Endodermal cell (in vitro differentiated cells): ENCODE data around the gene PRMT1. TPM values are rescaled to one million over a fixed set of nuclear protein-coding genes. Genes with fewer than 3 reads are reported as not detected.
A peak's percentile ranks its signal among the peaks of the same experiment; 100 is the strongest.
"Not testable (repeated sequence)": the region's sequence is repeated elsewhere in the genome, so short reads cannot be mapped to it uniquely, and the experiment has no call there.

Source experiments
- DNase-seq: peaks from one replicate; pipeline ENCODE4 v3.0.0-alpha.2; 2017
- H3K27ac ChIP-seq: 2 replicates; pipeline ENCODE4 v1.5.1; 2013; ENCODE audit warnings: mild to moderate bottlenecking, low read depth, low read length, moderate library complexity
- H3K27me3 ChIP-seq: 2 replicates; pipeline ENCODE4 v1.6.1; 2013; ENCODE audit warnings: mild to moderate bottlenecking, low read length, moderate library complexity; ENCODE audit not compliant: insufficient read depth, control insufficient read depth, poor library complexity, severe bottlenecking
- H3K36me3 ChIP-seq: 2 replicates; pipeline ENCODE4 v1.7.0; 2013; ENCODE audit warnings: mild to moderate bottlenecking, low read length, moderate library complexity; ENCODE audit not compliant: control insufficient read depth, insufficient read depth
- H3K4me1 ChIP-seq: one replicate; pipeline ENCODE4 v1.7.0; 2013; ENCODE audit warnings: low read length; ENCODE audit not compliant: control insufficient read depth, insufficient read depth
- H3K4me3 ChIP-seq: 2 replicates; pipeline ENCODE4 v1.5.1; 2013; ENCODE audit warnings: mild to moderate bottlenecking, low read length, moderate library complexity
- H3K9ac ChIP-seq: 2 replicates; pipeline ENCODE4 v1.6.1; 2013; ENCODE audit warnings: mild to moderate bottlenecking, low read length, moderate library complexity; ENCODE audit not compliant: poor library complexity, severe bottlenecking; ENCODE audit errors: extremely low read depth
- H3K9me3 ChIP-seq: 2 replicates; pipeline ENCODE4 v1.6.1; 2013; ENCODE audit warnings: mild to moderate bottlenecking, low read length, moderate library complexity; ENCODE audit not compliant: control insufficient read depth
- H3K27ac Mint-ChIP-seq: 2 replicates; pipeline ENCODE4 v1.8.0; 2020; ENCODE audit warnings: mixed read lengths
- H3K27me3 Mint-ChIP-seq: 2 replicates; pipeline ENCODE4 v1.8.0; 2021; ENCODE audit warnings: mild to moderate bottlenecking, mixed read lengths; ENCODE audit not compliant: insufficient read depth
- H3K36me3 Mint-ChIP-seq: 2 replicates; pipeline ENCODE4 v1.8.0; 2020; ENCODE audit warnings: low read depth, mixed read lengths
- H3K4me1 Mint-ChIP-seq: 2 replicates; pipeline ENCODE4 v1.8.0; 2020; ENCODE audit warnings: mixed read lengths
- H3K4me3 Mint-ChIP-seq: 2 replicates; pipeline ENCODE4 v1.8.0; 2020; ENCODE audit warnings: mild to moderate bottlenecking, moderate library complexity, mixed read lengths
- H3K9me3 Mint-ChIP-seq: 2 replicates; pipeline ENCODE4 v1.8.0; 2020; ENCODE audit warnings: mild to moderate bottlenecking, mixed read lengths
- CTCF ChIP-seq: fragments of 200-600 bp; sonication (generic); conservative IDR thresholded peaks from 2 replicates; pipeline ENCODE4 v1.5.0; 2021; ENCODE audit warnings: antibody characterized with exemption, mild to moderate bottlenecking
- WGBS, 2 experiments: methylation state at CpG; one replicate each; pipeline versions ENCODE4 v1.1.5 to v1.1.7; 2013; ENCODE audit warnings: missing lambda C conversion rate in 2 of 2, mixed read lengths in 1 of 2; ENCODE audit not compliant: insufficient coverage in 1 of 2, insufficient read length in 1 of 2; 5-methylcytosine and 5-hydroxymethylcytosine counted together
- total RNA-seq, 2 donors: library from RNA; stranded (reverse); fragmentation: NEBNext Ultra II Directional in 1 of 2; extraction: Animal tissue kit (Norgen Biotek cat#: 25700) in 1 of 2; gene quantifications; 2 replicates in 1 of 2; 3 replicates in 1 of 2; pipeline ENCODE4 v1.2.1, GENCODE V29; 2021

Gene PRMT1
- total RNA-seq, 2 donors from 2014 or later, result 343 to 362 TPM

GRCh38 chr19:49718511-49718910 is 41.4 kb downstream of the PRMT1 start:
- peaks cover 7% of the 10 kb centered on the region for H3K36me3 Mint-ChIP-seq
- H3K27ac Mint-ChIP-seq, result no peak overlapping the region
- H3K9me3 Mint-ChIP-seq, result peaks cover 8% of the 10 kb centered on the region
- Histone ChIP-seq H3K4me1 (no peaks in the 10 kb centered on the region), H3K9ac (no peak overlapping the region), H3K9me3 (no peaks in the 10 kb centered on the region), H3K36me3 (no peaks in the 10 kb centered on the region), H3K27ac (no peak overlapping the region), H3K4me3 (no peak overlapping the region), H3K27me3 (no peaks in the 10 kb centered on the region)
- WGBS, 2 experiments, result 89 to 94% methylated on average over 8 of the region's 8 CpGs
- H3K27me3 Mint-ChIP-seq, result peaks cover 3% of the 10 kb centered on the region
- H3K4me3 Mint-ChIP-seq, result no peak overlapping the region
- no peak for DNase-seq
- TF ChIP-seq CTCF, result no peak
- peaks cover 6% of the 10 kb centered on the region for H3K4me1 Mint-ChIP-seq

GRCh38 chr19:49718991-49719390 is 41.9 kb downstream of the PRMT1 start:
- Mint-ChIP-seq H3K27ac (no peak overlapping the region), H3K4me3 (no peak overlapping the region), H3K27me3 (peaks cover 3% of the 10 kb centered on the region), H3K36me3 (peaks cover 3% of the 10 kb centered on the region), H3K4me1 (peaks cover 6% of the 10 kb centered on the region), H3K9me3 (peaks cover 9% of the 10 kb centered on the region)
- Histone ChIP-seq H3K4me1 (no peaks in the 10 kb centered on the region), H3K9me3 (no peaks in the 10 kb centered on the region), H3K9ac (no peak overlapping the region), H3K27ac (no peak overlapping the region), H3K36me3 (no peaks in the 10 kb centered on the region), H3K27me3 (no peaks in the 10 kb centered on the region), H3K4me3 (no peak overlapping the region)
- WGBS, 2 experiments, result 76 to 86% methylated on average over 3 to 6 of the region's 6 CpGs
- no peak for DNase-seq
- no peak for TF ChIP-seq CTCF

GRCh38 chr19:49719420-49719819 is 42.3 kb downstream of the PRMT1 start:
- not testable (repeated sequence) for H3K4me3 Mint-ChIP-seq, H3K4me1 ChIP-seq, H3K27ac ChIP-seq, H3K36me3 ChIP-seq, H3K9me3 ChIP-seq, H3K4me1 Mint-ChIP-seq, H3K9ac ChIP-seq, H3K4me3 ChIP-seq, H3K27me3 ChIP-seq, H3K36me3 Mint-ChIP-seq, DNase-seq, H3K9me3 Mint-ChIP-seq, H3K27me3 Mint-ChIP-seq
- peak overlapping the region; percentile 35 for H3K27ac Mint-ChIP-seq
- 90 to 95% methylated on average over 14 to 22 of the region's 22 CpGs for WGBS, 2 experiments
